ENCODE measurements around the gene PIM3. TPM values are rescaled to one million over a fixed set of nuclear protein-coding genes. Genes with fewer than 3 reads are reported as not detected.

Gene PIM3
- total RNA-seq, 1 experiment from 2014 or later = 86.3 TPM

DNA sequence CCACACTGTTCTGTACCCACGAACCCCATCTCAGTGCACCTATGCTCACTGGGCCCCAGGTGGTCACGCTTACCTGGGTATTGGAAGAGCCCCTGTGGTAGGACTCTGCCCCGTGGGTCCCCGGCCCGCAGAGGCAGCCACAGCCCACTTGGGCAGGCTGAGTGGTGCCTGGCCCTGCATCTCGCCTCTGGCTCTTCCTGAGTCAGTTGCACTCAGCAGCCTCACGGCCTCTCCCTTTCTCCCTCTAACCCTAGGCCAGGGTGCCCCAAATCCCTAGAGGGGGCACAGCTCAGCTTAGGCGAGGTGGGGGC lies 32.4 kb upstream of the PIM3 start:
- Mint-ChIP-seq H3K27ac (ENCODE audit: unreplicated experiment) (peak overlapping the region; percentile 42), H3K9me3 (ENCODE audit: low read depth, unreplicated experiment) (no peaks in the 10 kb centered on the region), H3K36me3 (ENCODE audit: insufficient read depth, unreplicated experiment) (peaks cover 49% of the 10 kb centered on the region), H3K4me1 (ENCODE audit: low read depth, unreplicated experiment) (peaks cover 16% of the 10 kb centered on the region), H3K27me3 (ENCODE audit: unreplicated experiment) (no peaks in the 10 kb centered on the region), H3K4me3 (ENCODE audit: low read depth, unreplicated experiment) (peak overlapping the region; percentile 60)
- no peak for DNase-seq
- intact Hi-C loops (cut with micrococcal nuclease; ENCODE audit: unreplicated experiment) = no loop called here
- TF ChIP-seq, protein P1, sequence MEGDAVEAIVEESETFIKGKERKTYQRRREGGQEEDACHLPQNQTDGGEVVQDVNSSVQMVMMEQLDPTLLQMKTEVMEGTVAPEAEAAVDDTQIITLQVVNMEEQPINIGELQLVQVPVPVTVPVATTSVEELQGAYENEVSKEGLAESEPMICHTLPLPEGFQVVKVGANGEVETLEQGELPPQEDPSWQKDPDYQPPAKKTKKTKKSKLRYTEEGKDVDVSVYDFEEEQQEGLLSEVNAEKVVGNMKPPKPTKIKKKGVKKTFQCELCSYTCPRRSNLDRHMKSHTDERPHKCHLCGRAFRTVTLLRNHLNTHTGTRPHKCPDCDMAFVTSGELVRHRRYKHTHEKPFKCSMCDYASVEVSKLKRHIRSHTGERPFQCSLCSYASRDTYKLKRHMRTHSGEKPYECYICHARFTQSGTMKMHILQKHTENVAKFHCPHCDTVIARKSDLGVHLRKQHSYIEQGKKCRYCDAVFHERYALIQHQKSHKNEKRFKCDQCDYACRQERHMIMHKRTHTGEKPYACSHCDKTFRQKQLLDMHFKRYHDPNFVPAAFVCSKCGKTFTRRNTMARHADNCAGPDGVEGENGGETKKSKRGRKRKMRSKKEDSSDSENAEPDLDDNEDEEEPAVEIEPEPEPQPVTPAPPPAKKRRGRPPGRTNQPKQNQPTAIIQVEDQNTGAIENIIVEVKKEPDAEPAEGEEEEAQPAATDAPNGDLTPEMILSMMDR (IDR thresholded peaks at IDR 0.05; ENCODE audit: unreplicated experiment) = no peak
- BruUV-seq (replicated peaks) = no TSS peak
- CTCF ChIA-PET = interaction anchor here (1.6 kb wide), 1 partner anchor 102 kb away, joined by 4 read pairs; no protein-coding TSS in a partner anchor

DNA sequence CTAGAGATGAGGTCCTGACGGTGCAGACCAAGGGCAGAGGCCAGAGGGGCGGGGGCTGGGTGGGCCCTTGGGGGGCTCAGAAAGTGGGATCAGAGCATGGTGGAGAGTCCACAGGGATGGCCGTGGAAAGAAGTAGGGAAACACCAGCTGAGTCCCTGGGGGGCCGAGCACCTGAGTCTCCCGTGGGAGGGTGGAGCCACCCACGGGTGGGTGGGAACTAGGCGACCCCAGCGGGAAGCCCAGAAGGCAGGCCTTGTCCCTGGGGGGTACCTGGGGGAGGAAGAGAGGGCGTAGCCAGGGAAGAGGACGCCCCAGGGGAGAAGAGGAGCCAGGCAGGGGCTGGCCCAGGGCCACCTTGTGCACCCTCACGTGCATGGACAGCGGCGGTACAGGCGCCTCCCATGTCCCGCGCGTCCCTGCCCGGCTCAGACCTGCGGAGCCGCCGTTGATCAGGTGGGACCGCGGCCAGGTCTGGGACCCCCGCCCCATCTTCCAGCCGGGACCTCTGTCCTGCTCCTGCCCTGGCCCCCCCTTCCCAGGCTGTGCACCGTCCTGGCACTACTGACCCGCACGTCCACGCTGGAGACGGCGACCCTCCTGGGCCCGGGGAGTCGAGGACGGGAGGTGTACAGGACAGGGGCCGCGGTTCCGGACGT lies 31.9 kb upstream of the PIM3 start:
- TF ChIP-seq, protein P1 (IDR thresholded peaks at IDR 0.05; ENCODE audit: unreplicated experiment) = no peak
- Mint-ChIP-seq H3K27me3 (ENCODE audit: unreplicated experiment) (no peaks in the 10 kb centered on the region), H3K36me3 (ENCODE audit: insufficient read depth, unreplicated experiment) (peaks cover 44% of the 10 kb centered on the region), H3K4me3 (ENCODE audit: low read depth, unreplicated experiment) (peak overlapping the region; percentile 60), H3K4me1 (ENCODE audit: low read depth, unreplicated experiment) (peaks cover 21% of the 10 kb centered on the region), H3K27ac (ENCODE audit: unreplicated experiment) (peak overlapping the region; percentile 42), H3K9me3 (ENCODE audit: low read depth, unreplicated experiment) (no peaks in the 10 kb centered on the region)
- CTCF ChIA-PET = no interaction called here
- no peak for DNase-seq
- intact Hi-C loops (cut with micrococcal nuclease; ENCODE audit: unreplicated experiment) = no loop called here
- no TSS peak for BruUV-seq (replicated peaks)

DNA sequence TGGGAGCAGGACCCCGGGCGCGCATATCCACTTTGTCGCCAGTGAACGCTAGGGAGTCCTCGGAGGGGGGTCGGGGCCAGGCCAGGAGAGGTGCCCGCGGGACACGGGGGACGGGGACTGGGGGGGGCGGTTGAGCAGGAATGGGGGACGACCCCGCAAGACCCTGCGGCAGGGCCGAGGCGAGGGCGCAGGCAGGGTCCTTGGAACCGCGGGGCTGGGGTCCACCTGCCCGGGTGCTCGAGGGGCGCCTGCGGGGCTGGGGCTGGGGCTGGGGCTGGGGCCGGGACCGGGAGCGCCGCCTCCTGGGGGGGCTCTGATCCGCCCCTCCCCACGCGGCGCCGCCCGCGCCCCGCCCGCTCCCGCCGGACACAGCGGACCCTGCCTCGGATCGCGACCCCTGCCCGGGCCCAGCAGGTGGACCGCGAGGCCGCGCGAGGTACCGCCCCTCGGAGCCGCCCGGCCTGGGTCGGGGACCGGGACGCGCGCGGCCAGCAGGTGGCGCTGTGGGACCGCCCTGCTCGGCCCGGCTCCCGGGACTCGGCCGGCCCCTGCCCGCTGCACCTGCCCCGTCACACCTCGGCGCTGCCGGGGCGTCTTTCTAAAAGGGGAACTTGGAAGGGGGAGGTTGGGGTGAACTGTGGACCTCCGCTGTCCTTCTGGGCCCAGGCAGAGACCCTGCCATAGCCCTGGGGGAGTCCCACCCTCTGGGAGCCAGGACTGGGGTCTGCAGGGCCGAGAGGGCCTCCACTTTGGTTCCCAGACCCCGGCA lies 31.2 kb upstream of the PIM3 start:
- no TSS peak for BruUV-seq (replicated peaks)
- H3K27me3 Mint-ChIP-seq (ENCODE audit: unreplicated experiment) = no peaks in the 10 kb centered on the region
- TF ChIP-seq, protein P1 (IDR thresholded peaks at IDR 0.05; ENCODE audit: unreplicated experiment) = peak; percentile 92
- no peak overlapping the region for H3K27ac Mint-ChIP-seq (ENCODE audit: unreplicated experiment)
- H3K36me3 Mint-ChIP-seq (ENCODE audit: insufficient read depth, unreplicated experiment) = peaks cover 46% of the 10 kb centered on the region
- H3K4me1 Mint-ChIP-seq (ENCODE audit: low read depth, unreplicated experiment) = peaks cover 27% of the 10 kb centered on the region
- no peak overlapping the region for H3K4me3 Mint-ChIP-seq (ENCODE audit: low read depth, unreplicated experiment)
- no peaks in the 10 kb centered on the region for H3K9me3 Mint-ChIP-seq (ENCODE audit: low read depth, unreplicated experiment)
- intact Hi-C loops (cut with micrococcal nuclease; ENCODE audit: unreplicated experiment) = no loop called here
- CTCF ChIA-PET = interaction anchor here (1.7 to 2.8 kb wide), 5 partner anchors 23 to 101 kb away, joined by 8 to 46 read pairs (median 16); no protein-coding TSS in a partner anchor
- DNase-seq = peak; percentile 89

DNA sequence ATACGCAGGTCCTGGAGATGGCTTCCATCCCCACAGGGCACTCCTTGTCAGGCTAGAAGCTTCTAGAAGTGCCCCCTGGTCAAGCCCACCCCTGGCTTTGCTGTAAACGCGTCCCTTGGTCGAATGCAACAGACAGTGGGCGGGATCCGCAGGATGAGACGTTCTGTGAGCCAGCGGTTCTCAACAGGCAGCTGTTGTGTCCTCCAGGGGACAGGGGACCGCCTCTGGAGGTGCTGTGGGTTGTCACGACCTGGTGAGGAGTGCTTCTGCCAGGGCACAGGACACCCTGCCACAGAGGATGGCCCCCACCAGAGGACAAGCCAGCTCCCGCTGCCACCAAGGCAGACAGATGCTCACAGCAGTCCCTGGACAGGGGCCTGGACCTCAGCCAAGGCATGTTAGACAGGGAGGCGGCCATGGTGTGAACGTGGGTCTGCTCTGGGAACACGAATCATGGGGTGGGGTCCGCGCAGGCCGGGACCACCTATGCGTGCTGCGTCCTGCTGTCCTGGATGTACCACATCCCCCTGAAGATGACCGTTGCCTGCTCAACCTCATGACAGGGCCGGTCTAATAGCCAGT lies 30.5 kb upstream of the PIM3 start:
- Mint-ChIP-seq H3K4me1 (ENCODE audit: low read depth, unreplicated experiment) (peaks cover 27% of the 10 kb centered on the region), H3K27me3 (ENCODE audit: unreplicated experiment) (no peaks in the 10 kb centered on the region), H3K36me3 (ENCODE audit: insufficient read depth, unreplicated experiment) (peaks cover 40% of the 10 kb centered on the region), H3K4me3 (ENCODE audit: low read depth, unreplicated experiment) (no peak overlapping the region), H3K27ac (ENCODE audit: unreplicated experiment) (no peak overlapping the region), H3K9me3 (ENCODE audit: low read depth, unreplicated experiment) (no peaks in the 10 kb centered on the region)
- CTCF ChIA-PET = interaction anchor here (1.0 to 2.8 kb wide), 12 partner anchors 19 to 219 kb away, joined by 3 to 46 read pairs (median 10); no protein-coding TSS in a partner anchor
- BruUV-seq (replicated peaks) = no TSS peak
- TF ChIP-seq, protein P1 (IDR thresholded peaks at IDR 0.05; ENCODE audit: unreplicated experiment) = no peak
- DNase-seq = no peak
- intact Hi-C loops (cut with micrococcal nuclease; ENCODE audit: unreplicated experiment) = loop anchor here (5.0 to 10.0 kb wide), 3 partner anchors 62 to 215 kb away; partner anchors contain the start of gene IL17REL

Measured in Calu3 (cell line).